ENCODE measurements around the gene UBE2E3.

GRCh38 chr2:181036445-181036844 is 56.0 kb downstream of the UBE2E3 start:
- TF ChIP-seq CTCF (IDR thresholded peaks at IDR 0.05) (no peak), POLR2A (IDR thresholded peaks at IDR 0.05) (no peak), POLR2AphosphoS5 (IDR thresholded peaks at IDR 0.05) (no peak)
